GM12878 (cell line): ENCODE measurements around the gene TSHZ1. TPM values are rescaled to one million over a fixed set of nuclear protein-coding genes. Genes with fewer than 3 reads are reported as not detected.

Experiments used
- ATAC-seq: fragments of 200-7000 bp; cut with Tn5 transposase; 3 replicates; pipeline ENCODE4 v1.9.1; 2020; ENCODE audit warnings: mild to moderate bottlenecking, moderate library complexity
- BruUV-seq: library from RNA; stranded (reverse); fragments of 400-500 nt; replicated peaks from 2 replicates; lab custom pipeline; 2021; lab: Mats Ljungman, UMichigan
- CTCF ChIA-PET: fragments of 300-600 bp; sonication (Branson Sonifier 250); formaldehyde crosslinking; extraction: SDS; loops from one replicate; lab custom pipeline; 2021; ENCODE audit warnings: inconsistent platforms; lab: Yijun Ruan, JAX
- POLR2A ChIA-PET: fragments of 350-600 bp; formaldehyde crosslinking; extraction: SDS; loops from one replicate; lab custom pipeline; 2021; ENCODE audit warnings: inconsistent platforms; lab: Charles Lee
- RAD21 ChIA-PET: fragments of 300-600 bp; sonication (Branson Sonifier 250); formaldehyde crosslinking; loops from one replicate; lab custom pipeline; 2023; ENCODE audit warnings: antibody characterized with exemption; ENCODE audit not compliant: unreplicated experiment; lab: Charles Lee
- SMC1A ChIA-PET: fragments of 300-600 bp; sonication (Branson Sonifier 250); formaldehyde crosslinking; loops from one replicate; lab custom pipeline; 2023; ENCODE audit not compliant: unreplicated experiment, uncharacterized antibody; lab: Charles Lee
- DNase-seq: peaks from one replicate; pipeline ENCODE4 v3.0.0-alpha.2; 2011; ENCODE audit warnings: low read depth, low spot score
- FAIRE-seq: peaks from 3 replicates; lab custom pipeline; 2011; peaks lifted over from hg19 to GRCh38; lab: Jason Lieb, UNC
- H2AFZ ChIP-seq: 2 replicates; pipeline ENCODE4 v1.6.0; 2011; ENCODE audit warnings: low read depth, low read length, control low read depth; ENCODE audit not compliant: control insufficient read depth
- H3K27ac ChIP-seq: 2 replicates; pipeline ENCODE4 v1.5.1; 2011; ENCODE audit warnings: control low read depth; ENCODE audit not compliant: control insufficient read depth, insufficient read depth
- H3K27me3 ChIP-seq, 2 experiments: replicated peaks in 1 of 2; 2 replicates each; pipeline versions ENCODE4 v1.6.0 to v1.6.1; 2011; ENCODE audit warnings: low read length in 1 of 2; ENCODE audit not compliant: control insufficient read depth in 2 of 2, insufficient read depth in 2 of 2
- H3K36me3 ChIP-seq, 2 experiments: 2 replicates each; pipeline ENCODE4 v1.5.1; 2011; ENCODE audit warnings: low read length in 1 of 2; ENCODE audit not compliant: control insufficient read depth in 2 of 2, insufficient read depth in 2 of 2
- H3K4me1 ChIP-seq: 2 replicates; pipeline ENCODE4 v1.6.1; 2011; ENCODE audit warnings: mild to moderate bottlenecking, low read length, moderate library complexity, mixed read lengths; ENCODE audit not compliant: control insufficient read depth, insufficient read depth
- H3K4me2 ChIP-seq: 2 replicates; pipeline ENCODE4 v1.6.0; 2011; ENCODE audit warnings: control low read depth; ENCODE audit not compliant: control insufficient read depth, insufficient read depth
- H3K4me3 ChIP-seq: fragments of 200-600 bp; sonication (generic); 2 replicates; pipeline ENCODE4 v1.5.1; 2016
- H3K79me2 ChIP-seq: 2 replicates; pipeline ENCODE4 v1.6.0; 2011; ENCODE audit warnings: low read length; ENCODE audit not compliant: control insufficient read depth, insufficient read depth
- H3K9ac ChIP-seq: 2 replicates; pipeline ENCODE4 v1.8.0; 2011; ENCODE audit warnings: low read length, control low read depth, mixed read lengths; ENCODE audit not compliant: control insufficient read depth, insufficient read depth
- H3K9me3 ChIP-seq: replicated peaks from 3 replicates; pipeline ENCODE4 v1.5.1; 2011; ENCODE audit warnings: mild to moderate bottlenecking, low read length; ENCODE audit not compliant: control insufficient read depth, insufficient read depth
- H4K20me1 ChIP-seq: 2 replicates; pipeline ENCODE4 v1.6.0; 2011; ENCODE audit not compliant: control insufficient read depth, insufficient read depth
- BRCA1 ChIP-seq: IDR thresholded peaks from 2 replicates; pipeline ENCODE4 v1.6.1; 2011; ENCODE audit warnings: low read depth, low read length, improper control_type of control experiment
- GATAD2B ChIP-seq: fragments of 450-650 bp; conservative IDR thresholded peaks from 2 replicates; pipeline ENCODE4 v1.6.1; 2017; ENCODE audit warnings: low read depth, mild to moderate bottlenecking, moderate library complexity
- HCFC1 ChIP-seq: fragments of 150-350 bp; IDR thresholded peaks from 2 replicates; pipeline ENCODE4 v1.6.1; 2014; ENCODE audit warnings: low read length
- JUND ChIP-seq: IDR thresholded peaks from 2 replicates; pipeline ENCODE4 v1.6.1; 2012; ENCODE audit warnings: low read depth, mild to moderate bottlenecking, low read length, improper control_type of control experiment, moderate library complexity
- NFIC ChIP-seq: IDR thresholded peaks from 2 replicates; pipeline ENCODE4 v1.6.1; 2012; ENCODE audit warnings: low read depth, mild to moderate bottlenecking, inconsistent platforms, low read length, moderate library complexity
- POLR2A ChIP-seq: IDR thresholded peaks from 2 replicates; pipeline ENCODE4 v1.6.1; 2011; ENCODE audit warnings: low read depth, mild to moderate bottlenecking, low read length
- ZZZ3 ChIP-seq: IDR thresholded peaks from 2 replicates; pipeline ENCODE4 v1.6.1; 2011; ENCODE audit warnings: low read depth; ENCODE audit not compliant: control insufficient read depth, insufficient read length
- WGBS: methylation state at CpG from one replicate; pipeline ENCODE4 v1.1.6; 2016; ENCODE audit warnings: low lambda C conversion rate; ENCODE audit not compliant: insufficient replicate concordance, insufficient coverage; ENCODE audit errors: missing lambda C conversion rate; 5-methylcytosine and 5-hydroxymethylcytosine counted together
- in situ Hi-C: fragments of 300-500 bp; cut with MboI; formaldehyde crosslinking; loops from 9 replicates; pipeline ENCODE4 v1.14.3; 2018; ENCODE audit warnings: mixed read lengths
- intact Hi-C: fragments of 100-400 bp; cut with micrococcal nuclease; formaldehyde crosslinking; loops from one replicate; pipeline ENCODE4 v1.14.2; 2022; ENCODE audit not compliant: unreplicated experiment
- polyA plus RNA-seq, 11 experiments: library from polyadenylated mRNA; depleted of rRNA in 4 of 11; unstranded in 6 of 11; stranded (reverse) in 5 of 11; fragments of >200 nt; fragmentation: Nextera tagmentation in 4 of 11; fragmentation: Illumina TruSeq in 1 of 11; extraction: Ambion mirVana in 4 of 11; extraction: Trizol in 1 of 11; gene quantifications; 1 replicate in 1 of 11; 2 replicates in 10 of 11; pipeline versions ENCODE4 v1.2.1 to v1.2.3, GENCODE V29; 2011 to 2016; ENCODE audit warnings: inconsistent platforms in 2 of 11, missing spikeins in 2 of 11, low read depth in 1 of 11
- total RNA-seq, 4 experiments: library from RNA; depleted of rRNA in 3 of 4; stranded (reverse); fragments of >200 nt in 3 of 4; fragmentation: Illumina TruSeq in 1 of 4; extraction: Trizol in 1 of 4; gene quantifications; 2 replicates each; pipeline versions ENCODE4 v1.2.1 to v1.2.3, GENCODE V29; 2013 to 2021
- TF ChIP-seq, protein P1 (sequence below): fragments of 450-650 bp; IDR thresholded peaks from 2 replicates; pipeline ENCODE4 v1.6.1; 2016; ENCODE audit warnings: mild to moderate bottlenecking, moderate library complexity, borderline replicate concordance

The TSHZ1 gene
- total and polyA plus RNA-seq, 10 of the 15 experiments (the other 5 are each of a cell fraction or from before 2014, with no cell fraction given): 2.2 to 15.2 (median 5.1) TPM

DNA sequence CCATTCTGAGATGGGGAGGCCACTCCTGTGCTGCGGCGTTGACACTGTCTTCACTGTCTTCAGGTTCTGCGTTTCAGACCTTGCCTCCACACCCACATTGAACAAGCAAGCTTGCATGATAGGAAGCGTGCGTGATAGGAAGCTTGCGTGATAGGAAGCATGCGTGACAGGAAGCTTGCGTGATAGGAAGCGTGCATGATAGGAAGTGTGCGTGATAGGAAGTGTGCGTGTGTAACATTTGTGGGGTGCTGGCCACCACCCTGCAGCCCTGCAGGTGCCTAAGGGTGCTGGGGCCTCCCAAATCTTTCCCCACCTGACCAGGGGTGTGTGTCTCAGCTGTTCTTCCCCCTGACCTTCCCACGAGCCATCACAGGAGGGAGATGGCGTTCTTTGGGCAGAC is 25.3 kb downstream of the TSHZ1 start:
- RAD21 ChIA-PET: no interaction called here
- 91% methylated on average over 13 of the region's 13 CpGs for WGBS
- H3K27ac ChIP-seq: no peak overlapping the region
- intact Hi-C loops (no loop called here), in situ Hi-C loops (no loop called here)
- no peaks in the 10 kb centered on the region for H3K4me1 ChIP-seq
- no peak overlapping the region for H3K9ac ChIP-seq
- H3K27me3 ChIP-seq: no peaks in the 10 kb centered on the region
- no peak overlapping the region for H2AFZ ChIP-seq
- H3K9me3 ChIP-seq: no peaks in the 10 kb centered on the region
- H4K20me1 ChIP-seq: no peaks in the 10 kb centered on the region
- no peaks in the 10 kb centered on the region for H3K79me2 ChIP-seq
- SMC1A ChIA-PET: interaction anchor here (0.5 to 1.1 kb wide), 2 partner anchors 30 to 447 kb away, joined by 3 read pairs; no protein-coding TSS in a partner anchor
- no peak for DNase-seq
- no TSS peak for BruUV-seq
- FAIRE-seq: no peak
- POLR2A ChIA-PET: no interaction called here
- TF ChIP-seq NFIC (no peak), BRCA1 (no peak), JUND (no peak), GATAD2B (no peak), POLR2A (no peak), ZZZ3 (no peak), HCFC1 (no peak)
- TF ChIP-seq, protein P1, sequence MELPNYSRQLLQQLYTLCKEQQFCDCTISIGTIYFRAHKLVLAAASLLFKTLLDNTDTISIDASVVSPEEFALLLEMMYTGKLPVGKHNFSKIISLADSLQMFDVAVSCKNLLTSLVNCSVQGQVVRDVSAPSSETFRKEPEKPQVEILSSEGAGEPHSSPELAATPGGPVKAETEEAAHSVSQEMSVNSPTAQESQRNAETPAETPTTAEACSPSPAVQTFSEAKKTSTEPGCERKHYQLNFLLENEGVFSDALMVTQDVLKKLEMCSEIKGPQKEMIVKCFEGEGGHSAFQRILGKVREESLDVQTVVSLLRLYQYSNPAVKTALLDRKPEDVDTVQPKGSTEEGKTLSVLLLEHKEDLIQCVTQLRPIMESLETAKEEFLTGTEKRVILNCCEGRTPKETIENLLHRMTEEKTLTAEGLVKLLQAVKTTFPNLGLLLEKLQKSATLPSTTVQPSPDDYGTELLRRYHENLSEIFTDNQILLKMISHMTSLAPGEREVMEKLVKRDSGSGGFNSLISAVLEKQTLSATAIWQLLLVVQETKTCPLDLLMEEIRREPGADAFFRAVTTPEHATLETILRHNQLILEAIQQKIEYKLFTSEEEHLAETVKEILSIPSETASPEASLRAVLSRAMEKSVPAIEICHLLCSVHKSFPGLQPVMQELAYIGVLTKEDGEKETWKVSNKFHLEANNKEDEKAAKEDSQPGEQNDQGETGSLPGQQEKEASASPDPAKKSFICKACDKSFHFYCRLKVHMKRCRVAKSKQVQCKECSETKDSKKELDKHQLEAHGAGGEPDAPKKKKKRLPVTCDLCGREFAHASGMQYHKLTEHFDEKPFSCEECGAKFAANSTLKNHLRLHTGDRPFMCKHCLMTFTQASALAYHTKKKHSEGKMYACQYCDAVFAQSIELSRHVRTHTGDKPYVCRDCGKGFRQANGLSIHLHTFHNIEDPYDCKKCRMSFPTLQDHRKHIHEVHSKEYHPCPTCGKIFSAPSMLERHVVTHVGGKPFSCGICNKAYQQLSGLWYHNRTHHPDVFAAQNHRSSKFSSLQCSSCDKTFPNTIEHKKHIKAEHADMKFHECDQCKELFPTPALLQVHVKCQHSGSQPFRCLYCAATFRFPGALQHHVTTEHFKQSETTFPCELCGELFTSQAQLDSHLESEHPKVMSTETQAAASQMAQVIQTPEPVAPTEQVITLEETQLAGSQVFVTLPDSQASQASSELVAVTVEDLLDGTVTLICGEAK: no peak
- no peak overlapping the region for H3K4me2 ChIP-seq
- H3K36me3 ChIP-seq: no peaks in the 10 kb centered on the region
- H3K4me3 ChIP-seq: no peak overlapping the region
- CTCF ChIA-PET: interaction anchor here (0.7 kb wide), 1 partner anchor 586 kb away, joined by 3 read pairs; no protein-coding TSS in a partner anchor
- no peak for ATAC-seq
